ENCODE measurements around the gene ARHGAP42. TPM values are rescaled to one million over a fixed set of nuclear protein-coding genes. Genes with fewer than 3 reads are reported as not detected.

ARHGAP42 gene
- total and polyA plus RNA-seq, 2 experiments from 2014 or later, result 0.74 to 2.7 TPM

DNA sequence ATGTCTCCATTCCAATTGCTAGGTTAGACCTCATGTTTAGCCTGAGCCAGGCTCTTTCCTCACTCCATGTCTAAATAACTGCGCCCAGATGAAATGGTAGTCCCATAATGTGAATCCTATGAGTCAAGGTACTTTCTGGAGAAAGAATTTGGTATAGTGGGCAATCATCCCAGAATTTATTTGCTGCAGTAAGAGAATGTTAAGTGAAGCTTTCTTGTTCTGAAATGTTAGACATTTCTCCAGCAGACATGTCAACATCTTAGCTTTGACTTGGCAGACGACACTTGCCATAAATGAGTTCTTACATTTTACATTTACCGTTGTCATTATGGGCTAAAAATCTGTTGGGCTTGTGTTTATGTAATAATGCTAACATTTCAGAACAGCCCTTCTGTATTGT is 277.3 kb downstream of the ARHGAP42 start:
- Histone ChIP-seq H3K79me2 (ENCODE audit: insufficient read depth) (no peaks in the 10 kb centered on the region), H3K9me3 (ENCODE audit: low read depth) (no peaks in the 10 kb centered on the region), H2AFZ (no peak overlapping the region), H3K9ac (no peak overlapping the region), H3K4me3 (no peak overlapping the region), H4K20me1 (ENCODE audit: insufficient read depth) (no peaks in the 10 kb centered on the region), H3K9me2 (ENCODE audit: insufficient read depth) (no peaks in the 10 kb centered on the region), H3K4me1 (ENCODE audit: insufficient read depth) (no peaks in the 10 kb centered on the region), H3K27ac (no peak overlapping the region), H3K27me3 (replicated peaks; ENCODE audit: insufficient read depth) (no peaks in the 10 kb centered on the region), H3K4me2 (ENCODE audit: unreplicated experiment) (no peak overlapping the region), H3F3A (ENCODE audit: insufficient read depth) (no peaks in the 10 kb centered on the region), H3K36me3 (ENCODE audit: low read depth) (no peaks in the 10 kb centered on the region)
- TF ChIP-seq EZH2phosphoT487 (IDR thresholded peaks at IDR 0.05; ENCODE audit: insufficient read depth, low read depth) (no peak), EZH2 (IDR thresholded peaks at IDR 0.05; ENCODE audit: insufficient read depth, poor library complexity, severe bottlenecking) (no peak)
- in situ Hi-C loops (cut with MboI), result no loop called here
- 93 to 95% methylated on average over 3 of the region's 3 CpGs for WGBS, 2 experiments (ENCODE audit: low coverage in 1 of 2, low lambda C conversion rate in 2 of 2, missing lambda C conversion rate in 2 of 2)
- peak; percentile 2 for DNase-seq

GRCh38 chr11:100965346-100965745 is 278.3 kb downstream of the ARHGAP42 start:
- H3F3A ChIP-seq (ENCODE audit: insufficient read depth), result no peaks in the 10 kb centered on the region
- no peaks in the 10 kb centered on the region for H3K4me1 ChIP-seq (ENCODE audit: insufficient read depth)
- H3K4me3 ChIP-seq, result no peak overlapping the region
- no peaks in the 10 kb centered on the region for H3K36me3 ChIP-seq (ENCODE audit: low read depth)
- no peak for TF ChIP-seq EZH2phosphoT487 (IDR thresholded peaks at IDR 0.05; ENCODE audit: insufficient read depth, low read depth)
- no peak for TF ChIP-seq EZH2 (IDR thresholded peaks at IDR 0.05; ENCODE audit: insufficient read depth, poor library complexity, severe bottlenecking)
- H3K9ac ChIP-seq, result no peak overlapping the region
- no peaks in the 10 kb centered on the region for H3K79me2 ChIP-seq (ENCODE audit: insufficient read depth)
- H2AFZ ChIP-seq, result no peak overlapping the region
- in situ Hi-C loops (cut with MboI), result no loop called here
- DNase-seq, result peak; percentile 4
- H4K20me1 ChIP-seq (ENCODE audit: insufficient read depth), result no peaks in the 10 kb centered on the region
- H3K27me3 ChIP-seq (replicated peaks; ENCODE audit: insufficient read depth), result no peaks in the 10 kb centered on the region
- 96 to 100% methylated on average over 1 of the region's 1 CpG for WGBS, 2 experiments (ENCODE audit: low coverage in 1 of 2, low lambda C conversion rate in 2 of 2, missing lambda C conversion rate in 2 of 2)
- no peak overlapping the region for H3K27ac ChIP-seq
- H3K4me2 ChIP-seq (ENCODE audit: unreplicated experiment), result no peak overlapping the region
- no peaks in the 10 kb centered on the region for H3K9me2 ChIP-seq (ENCODE audit: insufficient read depth)
- H3K9me3 ChIP-seq (ENCODE audit: low read depth), result no peaks in the 10 kb centered on the region

DNA sequence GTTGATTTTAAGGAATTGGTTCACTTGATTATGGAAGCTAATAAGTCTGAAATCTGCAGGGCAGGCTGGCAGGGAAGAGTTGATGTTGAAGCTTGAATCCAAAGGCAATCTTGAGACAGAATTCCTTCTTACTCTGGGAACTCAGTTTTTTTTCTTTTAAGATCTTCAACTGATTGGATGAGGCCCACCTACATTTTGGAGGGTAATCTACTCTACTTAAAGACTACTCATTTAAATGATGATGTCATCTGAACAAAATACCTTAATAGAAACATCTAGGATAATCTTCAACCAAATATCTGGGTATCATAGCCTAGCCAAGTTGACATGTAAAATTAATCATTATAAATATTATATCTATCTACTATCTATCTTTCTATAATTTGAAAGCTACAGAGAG is 279.3 kb downstream of the ARHGAP42 start:
- no peaks in the 10 kb centered on the region for H3K9me2 ChIP-seq (ENCODE audit: insufficient read depth)
- H2AFZ ChIP-seq, result no peak overlapping the region

GRCh38 chr11:100969008-100969407 is 281.9 kb downstream of the ARHGAP42 start:
- Histone ChIP-seq H3K9me2 (ENCODE audit: insufficient read depth) (no peaks in the 10 kb centered on the region), H3K9me3 (ENCODE audit: low read depth) (no peaks in the 10 kb centered on the region), H3K4me3 (no peak overlapping the region), H3K27ac (no peak overlapping the region), H3K4me2 (ENCODE audit: unreplicated experiment) (no peak overlapping the region), H3F3A (ENCODE audit: insufficient read depth) (no peaks in the 10 kb centered on the region), H3K27me3 (replicated peaks; ENCODE audit: insufficient read depth) (no peaks in the 10 kb centered on the region), H3K9ac (no peak overlapping the region), H3K79me2 (ENCODE audit: insufficient read depth) (no peaks in the 10 kb centered on the region), H3K4me1 (ENCODE audit: insufficient read depth) (no peaks in the 10 kb centered on the region), H3K36me3 (ENCODE audit: low read depth) (no peaks in the 10 kb centered on the region), H4K20me1 (ENCODE audit: insufficient read depth) (no peaks in the 10 kb centered on the region), H2AFZ (no peak overlapping the region)
- in situ Hi-C loops (cut with MboI), result no loop called here
- no peak for TF ChIP-seq EZH2 (IDR thresholded peaks at IDR 0.05; ENCODE audit: insufficient read depth, poor library complexity, severe bottlenecking)
- TF ChIP-seq EZH2phosphoT487 (IDR thresholded peaks at IDR 0.05; ENCODE audit: insufficient read depth, low read depth), result no peak
- DNase-seq, result no peak

More for the DNA sequence above, 279.3 kb downstream of the ARHGAP42 start:
- no peak for TF ChIP-seq EZH2 (IDR thresholded peaks at IDR 0.05; ENCODE audit: insufficient read depth, poor library complexity, severe bottlenecking)
- TF ChIP-seq EZH2phosphoT487 (IDR thresholded peaks at IDR 0.05; ENCODE audit: insufficient read depth, low read depth), result no peak
- no peaks in the 10 kb centered on the region for H3K4me1 ChIP-seq (ENCODE audit: insufficient read depth)
- H3F3A ChIP-seq (ENCODE audit: insufficient read depth), result no peaks in the 10 kb centered on the region
- no peaks in the 10 kb centered on the region for H3K9me3 ChIP-seq (ENCODE audit: low read depth)
- no peak for DNase-seq
- in situ Hi-C loops (cut with MboI), result no loop called here
- no peaks in the 10 kb centered on the region for H4K20me1 ChIP-seq (ENCODE audit: insufficient read depth)
- no peak overlapping the region for H3K4me3 ChIP-seq
- H3K4me2 ChIP-seq (ENCODE audit: unreplicated experiment), result no peak overlapping the region
- no peak overlapping the region for H3K9ac ChIP-seq
- H3K36me3 ChIP-seq (ENCODE audit: low read depth), result no peaks in the 10 kb centered on the region
- H3K27me3 ChIP-seq (replicated peaks; ENCODE audit: insufficient read depth), result no peaks in the 10 kb centered on the region
- no peak overlapping the region for H3K27ac ChIP-seq
- no peaks in the 10 kb centered on the region for H3K79me2 ChIP-seq (ENCODE audit: insufficient read depth)
